BJ (cell line): ENCODE results near the gene CAV1. TPM values are rescaled to one million over a fixed set of nuclear protein-coding genes. Genes with fewer than 3 reads are reported as not detected.

ENCODE experiments used
- CTCF ChIA-PET: fragments of 350-600 bp; formaldehyde crosslinking; extraction: SDS; loops from one replicate; lab custom pipeline; 2021; ENCODE audit warnings: antibody characterized with exemption, inconsistent platforms; lab: Yijun Ruan, JAX
- POLR2A ChIA-PET: fragments of 300-600 bp; sonication (Branson Sonifier 250); formaldehyde crosslinking; extraction: SDS; loops from one replicate; lab custom pipeline; 2021; ENCODE audit warnings: antibody characterized with exemption; lab: Charles Lee
- DNase-seq: peaks from one replicate; pipeline ENCODE4 v3.0.0-alpha.2; 2011; ENCODE audit warnings: low read depth
- H3K27me3 ChIP-seq: 2 replicates; pipeline ENCODE4 v1.6.0; 2011; ENCODE audit warnings: low read length; ENCODE audit not compliant: control insufficient read depth, insufficient read depth
- H3K36me3 ChIP-seq: 2 replicates; pipeline ENCODE4 v1.5.1; 2011; ENCODE audit warnings: low read length; ENCODE audit not compliant: control insufficient read depth, insufficient read depth
- H3K4me3 ChIP-seq: 2 replicates; pipeline ENCODE4 v1.5.1; 2011; ENCODE audit warnings: low read depth, mild to moderate bottlenecking, control low read depth, low read length
- polyA plus RNA-seq: library from polyadenylated mRNA; depleted of rRNA; stranded (reverse); fragments of >200 nt; gene quantifications from 2 replicates; pipeline ENCODE4 v1.2.3, GENCODE V29; 2011
- TF ChIP-seq, protein P1 (sequence below): IDR thresholded peaks from 2 replicates; pipeline ENCODE4 v1.5.1; 2011; ENCODE audit warnings: low read depth, mild to moderate bottlenecking, control low read depth, inconsistent platforms, low read length, moderate library complexity; ENCODE audit not compliant: insufficient read depth

CAV1 gene
- polyA plus RNA-seq, 1 experiment = 2,064 TPM

- ChIA-PET CTCF (interaction anchor here (0.7 to 3.2 kb wide), 6 partner anchors 12 to 311 kb away, joined by 3 to 14 read pairs (median 3); partner anchors contain the start of gene MET), POLR2A (interaction anchor here (0.6 to 0.9 kb wide), 5 partner anchors 13 to 1616 kb away, joined by 3 to 8 read pairs (median 3); no protein-coding TSS in a partner anchor)
- Histone ChIP-seq H3K27me3 (no peaks in the 10 kb centered on the region), H3K4me3 (no peak overlapping the region), H3K36me3 (no peaks in the 10 kb centered on the region)
- DNase-seq = no peak
- TF ChIP-seq, protein P1, sequence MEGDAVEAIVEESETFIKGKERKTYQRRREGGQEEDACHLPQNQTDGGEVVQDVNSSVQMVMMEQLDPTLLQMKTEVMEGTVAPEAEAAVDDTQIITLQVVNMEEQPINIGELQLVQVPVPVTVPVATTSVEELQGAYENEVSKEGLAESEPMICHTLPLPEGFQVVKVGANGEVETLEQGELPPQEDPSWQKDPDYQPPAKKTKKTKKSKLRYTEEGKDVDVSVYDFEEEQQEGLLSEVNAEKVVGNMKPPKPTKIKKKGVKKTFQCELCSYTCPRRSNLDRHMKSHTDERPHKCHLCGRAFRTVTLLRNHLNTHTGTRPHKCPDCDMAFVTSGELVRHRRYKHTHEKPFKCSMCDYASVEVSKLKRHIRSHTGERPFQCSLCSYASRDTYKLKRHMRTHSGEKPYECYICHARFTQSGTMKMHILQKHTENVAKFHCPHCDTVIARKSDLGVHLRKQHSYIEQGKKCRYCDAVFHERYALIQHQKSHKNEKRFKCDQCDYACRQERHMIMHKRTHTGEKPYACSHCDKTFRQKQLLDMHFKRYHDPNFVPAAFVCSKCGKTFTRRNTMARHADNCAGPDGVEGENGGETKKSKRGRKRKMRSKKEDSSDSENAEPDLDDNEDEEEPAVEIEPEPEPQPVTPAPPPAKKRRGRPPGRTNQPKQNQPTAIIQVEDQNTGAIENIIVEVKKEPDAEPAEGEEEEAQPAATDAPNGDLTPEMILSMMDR = no peak
Observed at GRCh38 chr7:116570306-116570705, 45.5 kb downstream of the CAV1 start.

- no peak overlapping the region for H3K4me3 ChIP-seq
- ChIA-PET CTCF (interaction anchor here (0.7 kb wide), 1 partner anchor 8 kb away, joined by 3 read pairs; no protein-coding TSS in a partner anchor), POLR2A (interaction anchor here (0.6 to 0.7 kb wide), 3 partner anchors 45 to 292 kb away, joined by 3 to 8 read pairs (median 3); no protein-coding TSS in a partner anchor)
- peak; percentile 79 for DNase-seq
- H3K36me3 ChIP-seq = no peaks in the 10 kb centered on the region
- TF ChIP-seq, protein P1 = no peak
- no peaks in the 10 kb centered on the region for H3K27me3 ChIP-seq
Observed at GRCh38 chr7:116571037-116571436, 46.2 kb downstream of the CAV1 start.

DNA sequence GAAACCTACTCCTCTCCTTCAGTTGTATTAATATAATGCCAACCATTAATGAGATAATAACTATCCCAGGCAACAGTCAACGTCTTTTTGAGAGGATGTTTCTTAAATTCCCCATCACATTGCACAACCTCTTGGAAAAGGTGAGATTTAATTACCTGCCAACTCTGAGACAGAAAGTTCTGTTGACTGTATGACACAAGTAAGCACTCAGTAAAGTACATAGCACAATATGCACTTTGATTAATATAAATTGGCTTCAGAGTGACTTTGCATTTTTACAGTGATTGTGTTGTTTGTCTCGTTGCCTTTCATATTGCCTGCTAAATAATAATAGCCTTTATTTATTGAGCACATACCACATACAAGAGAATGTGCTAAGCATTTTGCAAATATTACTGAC, 46.7 kb downstream of the CAV1 start:
- POLR2A ChIA-PET = no interaction called here
- Histone ChIP-seq H3K36me3 (no peaks in the 10 kb centered on the region), H3K27me3 (no peaks in the 10 kb centered on the region), H3K4me3 (no peak overlapping the region)
- TF ChIP-seq, protein P1 = no peak
- no peak for DNase-seq
- CTCF ChIA-PET = interaction anchor here (0.6 to 1.0 kb wide), 3 partner anchors 8 to 506 kb away, joined by 3 read pairs; no protein-coding TSS in a partner anchor

GRCh38 chr7:116572036-116572435, 47.2 kb downstream of the CAV1 start:
- POLR2A ChIA-PET = no interaction called here
- CTCF ChIA-PET = interaction anchor here (0.6 to 1.0 kb wide), 3 partner anchors 10 to 506 kb away, joined by 3 read pairs; no protein-coding TSS in a partner anchor
- no peak overlapping the region for H3K4me3 ChIP-seq

GRCh38 chr7:116573541-116573940, 48.7 kb downstream of the CAV1 start:
- TF ChIP-seq, protein P1 = no peak
- CTCF ChIA-PET = interaction anchor here (1.0 kb wide), 1 partner anchor 10 kb away, joined by 3 read pairs; no protein-coding TSS in a partner anchor
- no peaks in the 10 kb centered on the region for H3K36me3 ChIP-seq
- H3K4me3 ChIP-seq = no peak overlapping the region
- POLR2A ChIA-PET = interaction anchor here (0.9 kb wide), 1 partner anchor 9 kb away, joined by 3 read pairs; no protein-coding TSS in a partner anchor
- no peak for DNase-seq
- H3K27me3 ChIP-seq = no peaks in the 10 kb centered on the region

More at GRCh38 chr7:116572036-116572435, 47.2 kb downstream of the CAV1 start:
- Histone ChIP-seq H3K36me3 (no peaks in the 10 kb centered on the region), H3K27me3 (no peaks in the 10 kb centered on the region)
- TF ChIP-seq, protein P1 = no peak
- no peak for DNase-seq
